K562 (cell line): ENCODE data around the gene GIGYF1. TPM values are rescaled to one million over a fixed set of nuclear protein-coding genes. Genes with fewer than 3 reads are reported as not detected.
A peak's percentile ranks its signal among the peaks of the same experiment; 100 is the strongest.

ENCODE experiments used
- EZH2 ChIP-seq: IDR thresholded peaks from 2 replicates; pipeline ENCODE4 v1.6.1; 2012; ENCODE audit warnings: low read depth, mild to moderate bottlenecking, inconsistent platforms, low read length, borderline replicate concordance
- ILF3 ChIP-seq: fragments of 450-650 bp; IDR thresholded peaks from 2 replicates; pipeline ENCODE4 v1.6.1; 2018; ENCODE audit warnings: antibody characterized with exemption, mild to moderate bottlenecking, moderate library complexity, borderline replicate concordance
- KHSRP ChIP-seq: fragments of 450-650 bp; IDR thresholded peaks from 2 replicates; pipeline ENCODE4 v1.6.1; 2017
- KLF10 ChIP-seq: fragments of 250-450 bp; sonication (Bioruptor Pico); IDR thresholded peaks from 2 replicates; pipeline ENCODE4 v1.6.1; 2021; ENCODE audit warnings: matching md5 sums
- NFIC ChIP-seq: fragments of 450-650 bp; IDR thresholded peaks from 2 replicates; pipeline ENCODE4 v1.6.1; 2017; ENCODE audit warnings: mild to moderate bottlenecking, inconsistent platforms
- NRF1 ChIP-seq, 2 experiments: fragments of 450-650 bp; IDR thresholded peaks in 1 of 2; conservative IDR thresholded peaks in 1 of 2; 2 replicates each; pipeline ENCODE4 v1.6.1; 2014; ENCODE audit warnings: mild to moderate bottlenecking in 2 of 2
- PML ChIP-seq: IDR thresholded peaks from 2 replicates; pipeline ENCODE4 v1.6.1; 2012; ENCODE audit warnings: low read length, inconsistent platforms
- POLR2B ChIP-seq: fragments of 450-650 bp; IDR thresholded peaks from 2 replicates; pipeline ENCODE4 v1.6.1; 2018; ENCODE audit warnings: low read depth; ENCODE audit not compliant: partially characterized antibody
- SPI1 ChIP-seq: IDR thresholded peaks from 2 replicates; pipeline ENCODE4 v1.6.1; 2011; ENCODE audit warnings: low read depth, low read length, control low read depth, borderline replicate concordance
- ZNF347 ChIP-seq: fragments of 450-650 bp; formaldehyde crosslinking; IDR thresholded peaks from 2 replicates; pipeline ENCODE4 v1.4.0; 2020; ENCODE audit warnings: low read depth, mild to moderate bottlenecking, moderate library complexity
- polyA plus RNA-seq, 8 experiments: library from polyadenylated mRNA; depleted of rRNA in 4 of 8; stranded (reverse) in 5 of 8; unstranded in 3 of 8; fragments of >200 nt; fragmentation: Nextera tagmentation in 2 of 8; fragmentation: Illumina TruSeq in 1 of 8; extraction: Ambion mirVana in 2 of 8; extraction: Trizol in 1 of 8; gene quantifications; 2 replicates each; pipeline versions ENCODE4 v1.2.1 to v1.2.3, GENCODE V29; 2011 to 2014; ENCODE audit warnings: inconsistent platforms in 1 of 8, missing spikeins in 1 of 8
- total RNA-seq, 7 experiments: library from RNA; depleted of rRNA in 6 of 7; stranded (reverse); fragments of >200 nt in 6 of 7; fragmentation: Illumina TruSeq in 2 of 7; extraction: Trizol in 2 of 7; gene quantifications; 2 replicates each; pipeline versions ENCODE4 v1.2.1 to v1.2.3, GENCODE V29; 2011 to 2021; ENCODE audit warnings: low replicate concordance in 1 of 7
- TF ChIP-seq, protein P1 (sequence below): fragments of 450-650 bp; IDR thresholded peaks from 2 replicates; pipeline ENCODE4 v1.7.0; 2016; ENCODE audit warnings: borderline replicate concordance
- TF ChIP-seq, protein P2 (sequence below): IDR thresholded peaks from 3 replicates; pipeline ENCODE4 v1.6.1; 2011; ENCODE audit warnings: borderline replicate concordance, mild to moderate bottlenecking; ENCODE audit not compliant: insufficient read length, insufficient read depth
- TF ChIP-seq, protein P3 (sequence below): sonication (generic); formaldehyde crosslinking; IDR thresholded peaks from 2 replicates; pipeline ENCODE4 v1.8.1; 2023; ENCODE audit warnings: mild to moderate bottlenecking, missing genetic modification reagents
- TF ChIP-seq, protein P4 (sequence below), 3 experiments: fragments of 200-800 bp in 1 of 3; sonication (Bioruptor generic) in 1 of 3; sonication (generic) in 1 of 3; formaldehyde crosslinking in 1 of 3; IDR thresholded peaks; 2 replicates each; pipeline versions ENCODE4 v1.6.1 to v1.8.0; 2016 to 2022; ENCODE audit warnings: mild to moderate bottlenecking in 2 of 3, missing compliant biosample characterization in 2 of 3, missing genetic modification characterization in 2 of 3, missing genetic modification reagents in 1 of 3
- TF ChIP-seq, protein P5 (sequence below): sonication (generic); formaldehyde crosslinking; IDR thresholded peaks from 2 replicates; pipeline ENCODE4 v1.8.0; 2023; ENCODE audit warnings: missing genetic modification reagents, mild to moderate bottlenecking, borderline replicate concordance

Gene GIGYF1
- total and polyA plus RNA-seq, 9 of the 15 experiments (the other 6 are each of a cell fraction or from before 2014, with no cell fraction given): 0.56 to 76.2 (median 16.8) TPM

DNA sequence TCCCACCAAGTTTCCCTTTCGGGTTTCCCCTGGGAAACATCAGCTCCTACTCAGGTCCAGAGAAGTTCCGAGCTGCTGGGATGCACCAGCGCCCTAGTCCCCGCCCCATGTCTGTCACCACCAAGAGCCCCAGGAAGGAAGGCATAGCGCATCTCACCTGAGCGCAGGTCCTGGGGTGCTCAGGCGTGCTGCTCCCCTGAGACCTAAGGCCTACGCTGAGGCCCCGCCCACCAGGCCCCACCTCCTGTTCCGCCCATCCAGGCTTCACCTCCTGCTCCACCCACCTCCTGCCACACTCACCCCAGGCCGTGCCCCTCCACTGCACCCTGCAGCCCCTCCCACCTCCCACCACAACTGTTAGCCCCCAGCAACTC is 51.5 kb downstream of the GIGYF1 start (continued):
- TF ChIP-seq, protein P1, sequence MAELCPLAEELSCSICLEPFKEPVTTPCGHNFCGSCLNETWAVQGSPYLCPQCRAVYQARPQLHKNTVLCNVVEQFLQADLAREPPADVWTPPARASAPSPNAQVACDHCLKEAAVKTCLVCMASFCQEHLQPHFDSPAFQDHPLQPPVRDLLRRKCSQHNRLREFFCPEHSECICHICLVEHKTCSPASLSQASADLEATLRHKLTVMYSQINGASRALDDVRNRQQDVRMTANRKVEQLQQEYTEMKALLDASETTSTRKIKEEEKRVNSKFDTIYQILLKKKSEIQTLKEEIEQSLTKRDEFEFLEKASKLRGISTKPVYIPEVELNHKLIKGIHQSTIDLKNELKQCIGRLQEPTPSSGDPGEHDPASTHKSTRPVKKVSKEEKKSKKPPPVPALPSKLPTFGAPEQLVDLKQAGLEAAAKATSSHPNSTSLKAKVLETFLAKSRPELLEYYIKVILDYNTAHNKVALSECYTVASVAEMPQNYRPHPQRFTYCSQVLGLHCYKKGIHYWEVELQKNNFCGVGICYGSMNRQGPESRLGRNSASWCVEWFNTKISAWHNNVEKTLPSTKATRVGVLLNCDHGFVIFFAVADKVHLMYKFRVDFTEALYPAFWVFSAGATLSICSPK: no peak
- TF ChIP-seq NFIC: no peak
- TF ChIP-seq ZNF347 (CRISPR knock-in tag): no peak
- TF ChIP-seq, protein P2, sequence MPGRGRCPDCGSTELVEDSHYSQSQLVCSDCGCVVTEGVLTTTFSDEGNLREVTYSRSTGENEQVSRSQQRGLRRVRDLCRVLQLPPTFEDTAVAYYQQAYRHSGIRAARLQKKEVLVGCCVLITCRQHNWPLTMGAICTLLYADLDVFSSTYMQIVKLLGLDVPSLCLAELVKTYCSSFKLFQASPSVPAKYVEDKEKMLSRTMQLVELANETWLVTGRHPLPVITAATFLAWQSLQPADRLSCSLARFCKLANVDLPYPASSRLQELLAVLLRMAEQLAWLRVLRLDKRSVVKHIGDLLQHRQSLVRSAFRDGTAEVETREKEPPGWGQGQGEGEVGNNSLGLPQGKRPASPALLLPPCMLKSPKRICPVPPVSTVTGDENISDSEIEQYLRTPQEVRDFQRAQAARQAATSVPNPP: no peak
- no peak for TF ChIP-seq KLF10 (CRISPR knock-in tag)
- no peak for TF ChIP-seq KHSRP
- TF ChIP-seq NRF1 (conservative IDR thresholded peaks at IDR 0.05 in 1 of 2, IDR thresholded peaks at IDR 0.05 in 1 of 2): peak; percentile 62 to 74
- TF ChIP-seq, protein P3, sequence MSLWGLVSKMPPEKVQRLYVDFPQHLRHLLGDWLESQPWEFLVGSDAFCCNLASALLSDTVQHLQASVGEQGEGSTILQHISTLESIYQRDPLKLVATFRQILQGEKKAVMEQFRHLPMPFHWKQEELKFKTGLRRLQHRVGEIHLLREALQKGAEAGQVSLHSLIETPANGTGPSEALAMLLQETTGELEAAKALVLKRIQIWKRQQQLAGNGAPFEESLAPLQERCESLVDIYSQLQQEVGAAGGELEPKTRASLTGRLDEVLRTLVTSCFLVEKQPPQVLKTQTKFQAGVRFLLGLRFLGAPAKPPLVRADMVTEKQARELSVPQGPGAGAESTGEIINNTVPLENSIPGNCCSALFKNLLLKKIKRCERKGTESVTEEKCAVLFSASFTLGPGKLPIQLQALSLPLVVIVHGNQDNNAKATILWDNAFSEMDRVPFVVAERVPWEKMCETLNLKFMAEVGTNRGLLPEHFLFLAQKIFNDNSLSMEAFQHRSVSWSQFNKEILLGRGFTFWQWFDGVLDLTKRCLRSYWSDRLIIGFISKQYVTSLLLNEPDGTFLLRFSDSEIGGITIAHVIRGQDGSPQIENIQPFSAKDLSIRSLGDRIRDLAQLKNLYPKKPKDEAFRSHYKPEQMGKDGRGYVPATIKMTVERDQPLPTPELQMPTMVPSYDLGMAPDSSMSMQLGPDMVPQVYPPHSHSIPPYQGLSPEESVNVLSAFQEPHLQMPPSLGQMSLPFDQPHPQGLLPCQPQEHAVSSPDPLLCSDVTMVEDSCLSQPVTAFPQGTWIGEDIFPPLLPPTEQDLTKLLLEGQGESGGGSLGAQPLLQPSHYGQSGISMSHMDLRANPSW (CRISPR knock-in tag): peak; percentile 88; the same call in 1 of the 2 replicates
- TF ChIP-seq SPI1: peak; percentile 35; the same call in 1 of the 2 replicates
- TF ChIP-seq PML: no peak
- no peak for TF ChIP-seq ILF3
- TF ChIP-seq, protein P4, sequence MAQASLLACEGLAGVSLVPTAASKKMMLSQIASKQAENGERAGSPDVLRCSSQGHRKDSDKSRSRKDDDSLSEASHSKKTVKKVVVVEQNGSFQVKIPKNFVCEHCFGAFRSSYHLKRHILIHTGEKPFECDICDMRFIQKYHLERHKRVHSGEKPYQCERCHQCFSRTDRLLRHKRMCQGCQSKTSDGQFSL (CRISPR knock-in tag; IDR thresholded peaks at IDR 0.05): no peak
- TF ChIP-seq, protein P4 (tag; IDR thresholded peaks at IDR 0.05): no peak
- no peak for TF ChIP-seq EZH2
- no peak for TF ChIP-seq POLR2B
- TF ChIP-seq, protein P5, sequence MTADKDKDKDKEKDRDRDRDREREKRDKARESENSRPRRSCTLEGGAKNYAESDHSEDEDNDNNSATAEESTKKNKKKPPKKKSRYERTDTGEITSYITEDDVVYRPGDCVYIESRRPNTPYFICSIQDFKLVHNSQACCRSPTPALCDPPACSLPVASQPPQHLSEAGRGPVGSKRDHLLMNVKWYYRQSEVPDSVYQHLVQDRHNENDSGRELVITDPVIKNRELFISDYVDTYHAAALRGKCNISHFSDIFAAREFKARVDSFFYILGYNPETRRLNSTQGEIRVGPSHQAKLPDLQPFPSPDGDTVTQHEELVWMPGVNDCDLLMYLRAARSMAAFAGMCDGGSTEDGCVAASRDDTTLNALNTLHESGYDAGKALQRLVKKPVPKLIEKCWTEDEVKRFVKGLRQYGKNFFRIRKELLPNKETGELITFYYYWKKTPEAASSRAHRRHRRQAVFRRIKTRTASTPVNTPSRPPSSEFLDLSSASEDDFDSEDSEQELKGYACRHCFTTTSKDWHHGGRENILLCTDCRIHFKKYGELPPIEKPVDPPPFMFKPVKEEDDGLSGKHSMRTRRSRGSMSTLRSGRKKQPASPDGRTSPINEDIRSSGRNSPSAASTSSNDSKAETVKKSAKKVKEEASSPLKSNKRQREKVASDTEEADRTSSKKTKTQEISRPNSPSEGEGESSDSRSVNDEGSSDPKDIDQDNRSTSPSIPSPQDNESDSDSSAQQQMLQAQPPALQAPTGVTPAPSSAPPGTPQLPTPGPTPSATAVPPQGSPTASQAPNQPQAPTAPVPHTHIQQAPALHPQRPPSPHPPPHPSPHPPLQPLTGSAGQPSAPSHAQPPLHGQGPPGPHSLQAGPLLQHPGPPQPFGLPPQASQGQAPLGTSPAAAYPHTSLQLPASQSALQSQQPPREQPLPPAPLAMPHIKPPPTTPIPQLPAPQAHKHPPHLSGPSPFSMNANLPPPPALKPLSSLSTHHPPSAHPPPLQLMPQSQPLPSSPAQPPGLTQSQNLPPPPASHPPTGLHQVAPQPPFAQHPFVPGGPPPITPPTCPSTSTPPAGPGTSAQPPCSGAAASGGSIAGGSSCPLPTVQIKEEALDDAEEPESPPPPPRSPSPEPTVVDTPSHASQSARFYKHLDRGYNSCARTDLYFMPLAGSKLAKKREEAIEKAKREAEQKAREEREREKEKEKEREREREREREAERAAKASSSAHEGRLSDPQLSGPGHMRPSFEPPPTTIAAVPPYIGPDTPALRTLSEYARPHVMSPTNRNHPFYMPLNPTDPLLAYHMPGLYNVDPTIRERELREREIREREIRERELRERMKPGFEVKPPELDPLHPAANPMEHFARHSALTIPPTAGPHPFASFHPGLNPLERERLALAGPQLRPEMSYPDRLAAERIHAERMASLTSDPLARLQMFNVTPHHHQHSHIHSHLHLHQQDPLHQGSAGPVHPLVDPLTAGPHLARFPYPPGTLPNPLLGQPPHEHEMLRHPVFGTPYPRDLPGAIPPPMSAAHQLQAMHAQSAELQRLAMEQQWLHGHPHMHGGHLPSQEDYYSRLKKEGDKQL (CRISPR knock-in tag): no peak
